ENCODE data around the gene ADAMTS9. TPM values are rescaled to one million over a fixed set of nuclear protein-coding genes. Genes with fewer than 3 reads are reported as not detected.

ADAMTS9 gene
- total and polyA plus RNA-seq, 2 donors (not counting 3 experiments of a cell fraction or from before 2014, with no cell fraction given), result 6.5 to 23.9 TPM

GRCh38 chr3:64625381-64625780, 62.4 kb downstream of the ADAMTS9 start:
- BruUV-seq (replicated peaks), result no TSS peak
- FAIRE-seq, result no peak
- intact Hi-C loops (cut with micrococcal nuclease) (no loop called here), dilution Hi-C loops (cut with MboI; ENCODE audit: extremely low pct_ligation_motif_present, low sequenced_read_pairs) (no loop called here)
- H3K4me3 ChIP-seq (replicated peaks in 1 of 3; ENCODE audit: insufficient read depth in 1 of 3, low read depth in 1 of 3, low read length in 3 of 3), result no peak overlapping the region
- peaks cover 0 to 2% of the 10 kb centered on the region in 2 experiments for H3K36me3 ChIP-seq (ENCODE audit: control insufficient read depth in 2 of 2, extremely low read depth in 1 of 2, insufficient read depth in 2 of 2, low read length in 2 of 2)
- peaks cover 4% of the 10 kb centered on the region for H3K4me1 ChIP-seq (ENCODE audit: control insufficient read depth, extremely low read depth, insufficient read depth, low read length)
- no peaks in the 10 kb centered on the region for H4K20me1 ChIP-seq (replicated peaks; ENCODE audit: control insufficient read depth, extremely low read depth, insufficient read depth, low read length)
- no peaks in the 10 kb centered on the region for H3K9me1 ChIP-seq (replicated peaks; ENCODE audit: control insufficient read depth, extremely low read depth, insufficient read depth, low read length)
- H2AFZ ChIP-seq (ENCODE audit: low read depth, low read length), result no peak overlapping the region
- no peak overlapping the region for H3K9ac ChIP-seq (replicated peaks; ENCODE audit: extremely low read depth, insufficient read depth, low read length)
- no peak overlapping the region for H3K27ac ChIP-seq (ENCODE audit: insufficient read depth, low read depth, low read length)
- no peaks in the 10 kb centered on the region for H3K27me3 ChIP-seq (ENCODE audit: control insufficient read depth in 2 of 2, insufficient read depth in 2 of 2, low read length in 2 of 2)
- no peaks in the 10 kb centered on the region for H3K79me2 ChIP-seq (ENCODE audit: control insufficient read depth, insufficient read depth, low read length)
- POLR2A ChIA-PET, result no interaction called here
- no peak for TF ChIP-seq FOS (IDR thresholded peaks at IDR 0.05; ENCODE audit: borderline replicate concordance, insufficient read depth, low read length)
- no peak for TF ChIP-seq MAX (IDR thresholded peaks at IDR 0.05; ENCODE audit: insufficient read depth, insufficient read length)
- no peak for TF ChIP-seq EZH2 (IDR thresholded peaks at IDR 0.05; ENCODE audit: borderline replicate concordance, low read depth, low read length, severe bottlenecking)
- TF ChIP-seq POLR2A (IDR thresholded peaks at IDR 0.05; ENCODE audit: low read depth, low read length), result no peak
- H3K9me3 ChIP-seq (replicated peaks; ENCODE audit: control insufficient read depth, insufficient read depth, low read length), result no peaks in the 10 kb centered on the region
- CTCF ChIA-PET, result interaction anchor here (0.7 to 1.4 kb wide), 2 partner anchors 12 to 545 kb away, joined by 3 read pairs; no protein-coding TSS in a partner anchor
- no peak overlapping the region for H3K4me2 ChIP-seq (ENCODE audit: insufficient read depth, low read length)
- DNase-seq (ENCODE audit: low read depth, low spot score), result no peak

- H3K36me3 ChIP-seq (ENCODE audit: control insufficient read depth in 2 of 2, extremely low read depth in 1 of 2, insufficient read depth in 2 of 2, low read length in 2 of 2), result peaks cover 0 to 2% of the 10 kb centered on the region in 2 experiments
- ChIA-PET CTCF (no interaction called here), POLR2A (no interaction called here)
- peaks cover 4% of the 10 kb centered on the region for H3K4me1 ChIP-seq (ENCODE audit: control insufficient read depth, extremely low read depth, insufficient read depth, low read length)
- no peak overlapping the region for H3K4me2 ChIP-seq (ENCODE audit: insufficient read depth, low read length)
- H3K9me1 ChIP-seq (replicated peaks; ENCODE audit: control insufficient read depth, extremely low read depth, insufficient read depth, low read length), result no peaks in the 10 kb centered on the region
- no peak overlapping the region for H3K4me3 ChIP-seq (replicated peaks in 1 of 3; ENCODE audit: insufficient read depth in 1 of 3, low read depth in 1 of 3, low read length in 3 of 3)
- DNase-seq (ENCODE audit: low read depth, low spot score) (no peak), FAIRE-seq (no peak)
- H3K79me2 ChIP-seq (ENCODE audit: control insufficient read depth, insufficient read depth, low read length), result no peaks in the 10 kb centered on the region
- dilution Hi-C loops (cut with MboI; ENCODE audit: extremely low pct_ligation_motif_present, low sequenced_read_pairs) (no loop called here), intact Hi-C loops (cut with micrococcal nuclease) (no loop called here)
- no peak overlapping the region for H3K9ac ChIP-seq (replicated peaks; ENCODE audit: extremely low read depth, insufficient read depth, low read length)
- no peaks in the 10 kb centered on the region for H3K9me3 ChIP-seq (replicated peaks; ENCODE audit: control insufficient read depth, insufficient read depth, low read length)
- BruUV-seq (replicated peaks), result no TSS peak
- H3K27me3 ChIP-seq (ENCODE audit: control insufficient read depth in 2 of 2, insufficient read depth in 2 of 2, low read length in 2 of 2), result no peaks in the 10 kb centered on the region
- no peak for TF ChIP-seq POLR2AphosphoS5 (IDR thresholded peaks at IDR 0.05; ENCODE audit: insufficient read depth, low read depth, low read length)
- TF ChIP-seq FOS (IDR thresholded peaks at IDR 0.05; ENCODE audit: borderline replicate concordance, insufficient read depth, low read length), result no peak
- TF ChIP-seq EZH2 (IDR thresholded peaks at IDR 0.05; ENCODE audit: borderline replicate concordance, low read depth, low read length, severe bottlenecking), result no peak
- TF ChIP-seq MYC (IDR thresholded peaks at IDR 0.05; ENCODE audit: low read depth, low read length), result no peak
- TF ChIP-seq POLR2A (IDR thresholded peaks at IDR 0.05; ENCODE audit: low read depth, low read length), result no peak
- TF ChIP-seq GATA2 (IDR thresholded peaks at IDR 0.05; ENCODE audit: insufficient read depth, insufficient read length, low read depth, low read length), result no peak
- no peak for TF ChIP-seq MAX (IDR thresholded peaks at IDR 0.05; ENCODE audit: insufficient read depth, insufficient read length)
- H2AFZ ChIP-seq (ENCODE audit: low read depth, low read length), result no peak overlapping the region
- no peaks in the 10 kb centered on the region for H4K20me1 ChIP-seq (replicated peaks; ENCODE audit: control insufficient read depth, extremely low read depth, insufficient read depth, low read length)
- no peak overlapping the region for H3K27ac ChIP-seq (ENCODE audit: insufficient read depth, low read depth, low read length)
Observed at GRCh38 chr3:64623125-64623524, 64.7 kb downstream of the ADAMTS9 start.
